ENCODE data around the gene UACA. TPM values are rescaled to one million over a fixed set of nuclear protein-coding genes. Genes with fewer than 3 reads are reported as not detected.

The UACA gene
- total RNA-seq, 3 donors from 2014 or later (not counting 1 experiment from before 2014, with no cell fraction given), result 1.1 to 3.1 (median 2.1) TPM

DNA sequence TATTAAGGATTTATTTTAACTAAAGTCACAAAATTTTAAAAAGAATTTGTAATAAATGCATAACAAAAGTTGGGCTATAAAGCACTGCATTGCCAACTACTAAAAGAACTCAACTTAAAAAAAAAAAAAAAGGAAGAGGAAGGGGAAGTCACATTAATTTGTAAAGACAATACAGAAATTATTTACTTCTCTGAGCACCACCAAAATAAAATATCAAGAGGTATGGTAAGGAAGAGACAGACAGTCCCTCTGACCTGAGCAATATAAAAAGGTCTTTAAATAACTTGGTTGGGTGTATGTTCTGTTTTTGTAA lies 83.5 kb downstream of the UACA start:
- H3K36me3 ChIP-seq (ENCODE audit: control insufficient read depth, insufficient read depth, low read length), result no peaks in the 10 kb centered on the region

DNA sequence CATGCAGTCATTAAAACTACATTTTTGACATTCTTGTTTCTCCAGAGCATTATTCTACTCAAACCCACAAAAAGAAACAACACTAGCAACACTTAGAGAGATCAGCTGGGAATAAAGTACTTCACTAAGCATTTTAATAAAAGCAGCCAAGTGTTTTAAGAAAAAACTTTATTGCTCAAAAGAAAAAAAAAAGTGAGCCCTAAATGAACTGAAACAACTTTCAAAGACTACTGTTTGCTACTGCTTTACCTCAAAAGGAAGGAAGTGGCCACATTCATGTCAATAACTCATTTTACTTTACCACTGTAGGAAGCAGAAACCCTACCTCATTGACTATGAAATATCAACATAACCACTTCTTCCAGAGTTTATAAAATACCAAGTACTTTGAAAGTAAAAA lies 91.3 kb downstream of the UACA start:
- peaks cover 20 to 22% of the 10 kb centered on the region in 2 donors for H3K4me1 Mint-ChIP-seq
- Histone ChIP-seq H3K4me3 (ENCODE audit: low read length) (no peak overlapping the region), H3K9me3 (ENCODE audit: control insufficient read depth, insufficient read depth, low read length) (no peaks in the 10 kb centered on the region), H3K27ac (ENCODE audit: low read length) (peak overlapping the region; percentile 47), H3K4me1 (ENCODE audit: control insufficient read depth, insufficient read depth, low read length) (peaks cover 8% of the 10 kb centered on the region), H3K36me3 (ENCODE audit: control insufficient read depth, insufficient read depth, low read length) (no peaks in the 10 kb centered on the region), H3K27me3 (ENCODE audit: control insufficient read depth, insufficient read depth, low read length) (peaks cover 9% of the 10 kb centered on the region)
- peak overlapping the region; percentile 85 for H3K4me3 Mint-ChIP-seq
- ATAC-seq (peak; percentile 74 to 98 (median 84)), DNase-seq (peak in 1 of 2 donors; percentile 72)
- no peaks in the 10 kb centered on the region for H3K9me3 Mint-ChIP-seq
- TF ChIP-seq, protein P1, sequence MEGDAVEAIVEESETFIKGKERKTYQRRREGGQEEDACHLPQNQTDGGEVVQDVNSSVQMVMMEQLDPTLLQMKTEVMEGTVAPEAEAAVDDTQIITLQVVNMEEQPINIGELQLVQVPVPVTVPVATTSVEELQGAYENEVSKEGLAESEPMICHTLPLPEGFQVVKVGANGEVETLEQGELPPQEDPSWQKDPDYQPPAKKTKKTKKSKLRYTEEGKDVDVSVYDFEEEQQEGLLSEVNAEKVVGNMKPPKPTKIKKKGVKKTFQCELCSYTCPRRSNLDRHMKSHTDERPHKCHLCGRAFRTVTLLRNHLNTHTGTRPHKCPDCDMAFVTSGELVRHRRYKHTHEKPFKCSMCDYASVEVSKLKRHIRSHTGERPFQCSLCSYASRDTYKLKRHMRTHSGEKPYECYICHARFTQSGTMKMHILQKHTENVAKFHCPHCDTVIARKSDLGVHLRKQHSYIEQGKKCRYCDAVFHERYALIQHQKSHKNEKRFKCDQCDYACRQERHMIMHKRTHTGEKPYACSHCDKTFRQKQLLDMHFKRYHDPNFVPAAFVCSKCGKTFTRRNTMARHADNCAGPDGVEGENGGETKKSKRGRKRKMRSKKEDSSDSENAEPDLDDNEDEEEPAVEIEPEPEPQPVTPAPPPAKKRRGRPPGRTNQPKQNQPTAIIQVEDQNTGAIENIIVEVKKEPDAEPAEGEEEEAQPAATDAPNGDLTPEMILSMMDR (IDR thresholded peaks at IDR 0.05), result no peak
- no peaks in the 10 kb centered on the region for H3K27me3 Mint-ChIP-seq (ENCODE audit: low read depth in 2 of 2)
- H3K36me3 Mint-ChIP-seq, result no peaks in the 10 kb centered on the region
- intact Hi-C loops (cut with micrococcal nuclease), result loop anchor here (5.0 to 10.0 kb wide), 2 partner anchors 53 to 770 kb away; no protein-coding TSS in a partner anchor
- H3K27ac Mint-ChIP-seq, result peak overlapping the region; percentile 86 to 89

More for the DNA sequence above, 83.5 kb downstream of the UACA start:
- TF ChIP-seq, protein P1 (IDR thresholded peaks at IDR 0.05), result no peak
- Histone ChIP-seq H3K27me3 (ENCODE audit: control insufficient read depth, insufficient read depth, low read length) (peaks cover 2% of the 10 kb centered on the region), H3K4me1 (ENCODE audit: control insufficient read depth, insufficient read depth, low read length) (no peaks in the 10 kb centered on the region), H3K9me3 (ENCODE audit: control insufficient read depth, insufficient read depth, low read length) (no peaks in the 10 kb centered on the region), H3K27ac (ENCODE audit: low read length) (no peak overlapping the region), H3K4me3 (ENCODE audit: low read length) (no peak overlapping the region)
- Mint-ChIP-seq H3K4me1 (peaks cover 5% of the 10 kb centered on the region in 2 donors), H3K4me3 (no peak overlapping the region), H3K27ac (no peak overlapping the region), H3K9me3 (no peaks in the 10 kb centered on the region), H3K27me3 (ENCODE audit: low read depth in 2 of 2) (peaks cover 8 to 13% of the 10 kb centered on the region in 2 donors), H3K36me3 (no peaks in the 10 kb centered on the region)
- DNase-seq (no peak), ATAC-seq (no peak)
- intact Hi-C loops (cut with micrococcal nuclease), result loop anchor here (10.0 kb wide), 1 partner anchor 45 kb away; no protein-coding TSS in a partner anchor

DNA sequence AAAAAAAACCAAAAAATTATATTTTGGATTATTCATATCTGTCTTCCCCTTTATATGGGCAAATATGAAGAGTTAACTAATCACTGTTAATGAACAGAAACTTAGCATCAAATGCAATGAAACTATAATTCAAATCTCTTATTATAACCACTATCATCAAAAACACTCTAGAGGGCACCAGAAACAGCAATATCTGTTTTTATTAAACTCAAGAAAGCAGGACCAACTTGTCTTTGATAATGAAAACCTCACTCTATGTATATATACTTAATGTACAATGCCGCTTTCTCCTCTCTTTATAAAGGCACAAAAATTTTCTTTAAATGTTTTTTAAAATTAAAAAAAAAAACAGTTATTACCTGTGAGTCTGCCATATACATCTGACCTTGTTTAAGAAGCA lies 92.7 kb downstream of the UACA start:
- Mint-ChIP-seq H3K27me3 (ENCODE audit: low read depth in 2 of 2) (no peaks in the 10 kb centered on the region), H3K4me1 (peaks cover 22 to 25% of the 10 kb centered on the region in 2 donors), H3K4me3 (no peak overlapping the region), H3K36me3 (no peaks in the 10 kb centered on the region), H3K27ac (no peak overlapping the region), H3K9me3 (no peaks in the 10 kb centered on the region)
- Histone ChIP-seq H3K4me3 (ENCODE audit: low read length) (no peak overlapping the region), H3K27me3 (ENCODE audit: control insufficient read depth, insufficient read depth, low read length) (peaks cover 9% of the 10 kb centered on the region), H3K27ac (ENCODE audit: low read length) (no peak overlapping the region), H3K9me3 (ENCODE audit: control insufficient read depth, insufficient read depth, low read length) (no peaks in the 10 kb centered on the region), H3K4me1 (ENCODE audit: control insufficient read depth, insufficient read depth, low read length) (peaks cover 8% of the 10 kb centered on the region), H3K36me3 (ENCODE audit: control insufficient read depth, insufficient read depth, low read length) (no peaks in the 10 kb centered on the region)
- WGBS (ENCODE audit: insufficient coverage), result no CpG with 5 or more reads among the region's 1 CpG
- intact Hi-C loops (cut with micrococcal nuclease), result loop anchor here (2.0 to 10.0 kb wide), 3 partner anchors 54 to 772 kb away; no protein-coding TSS in a partner anchor
- ATAC-seq (peak in 1 of 3 donors; percentile 38), DNase-seq (peak in 1 of 2 donors; percentile 44)
- TF ChIP-seq, protein P1 (IDR thresholded peaks at IDR 0.05), result peak; percentile 64
